NCI-H748 (cell line): ENCODE results near the gene ZNF506.
A peak's percentile ranks its signal among the peaks of the same experiment; 100 is the strongest.
"Not testable (repeated sequence)": the region's sequence is repeated elsewhere in the genome, so short reads cannot be mapped to it uniquely, and the experiment has no call there.

ENCODE experiments used
- DNase-seq: peaks from one replicate; lab custom pipeline; 2025; ENCODE audit not compliant: unreplicated experiment; lab: John Stamatoyannopoulos, UW

ZNF506 gene

GRCh38 chr19:19821366-19821951 lies at the start of gene ZNF506:
TSS of gene ZNF506 (minus strand) at chr19:19821750. CDS start at chr19:19821603, 147 bp downstream.
- peak; percentile 99 for DNase-seq

- not testable (repeated sequence) for DNase-seq
These were observed 48.5 kb upstream of the ZNF506 start for GRCh38 chr19:19870086-19870485.

- peak; percentile 35 for DNase-seq
These were observed 45.2 kb upstream of the ZNF506 start for GRCh38 chr19:19866611-19867248.

GRCh38 chr19:19865750-19866610 lies 44.4 kb upstream of the ZNF506 start, which contains the start of gene ZNF253:
TSS of gene ZNF253 (plus strand) at chr19:19865882. CDS start at chr19:19865997, 115 bp downstream.
- DNase-seq = peak; percentile 98

GRCh38 chr19:19860756-19861390 lies 39.3 kb upstream of the ZNF506 start:
- DNase-seq = no peak

GRCh38 chr19:19858751-19859150 lies 37.2 kb upstream of the ZNF506 start:
- DNase-seq = no peak

GRCh38 chr19:19851740-19852139 lies 30.2 kb upstream of the ZNF506 start:
- DNase-seq = not testable (repeated sequence)

GRCh38 chr19:19849056-19849455 lies 27.5 kb upstream of the ZNF506 start:
- no peak for DNase-seq

GRCh38 chr19:19847781-19848180 lies 26.2 kb upstream of the ZNF506 start:
- DNase-seq = no peak

GRCh38 chr19:19835560-19836038 lies 14.0 kb upstream of the ZNF506 start:
- DNase-seq = no peak

- DNase-seq = no peak
These were observed 5.3 kb upstream of the ZNF506 start for GRCh38 chr19:19826875-19827274.

- DNase-seq = no peak
These were observed 2.4 kb upstream of the ZNF506 start for GRCh38 chr19:19823916-19824315.

GRCh38 chr19:19821976-19822375 lies 426 bp upstream of the ZNF506 start:
- peak; percentile 39 for DNase-seq

GRCh38 chr19:19820774-19821320 lies 703 bp downstream of the ZNF506 start:
- DNase-seq = no peak

GRCh38 chr19:19817357-19817756 lies 4.2 kb downstream of the ZNF506 start:
- DNase-seq = no peak

GRCh38 chr19:19816679-19817078 lies 4.9 kb downstream of the ZNF506 start:
- DNase-seq = no peak

GRCh38 chr19:19811999-19812398 lies 9.6 kb downstream of the ZNF506 start:
- DNase-seq = not testable (repeated sequence)

GRCh38 chr19:19805480-19805879 lies 16.1 kb downstream of the ZNF506 start:
- DNase-seq = no peak

- DNase-seq = no peak
These were observed 33.5 kb downstream of the ZNF506 start for GRCh38 chr19:19788015-19788414.

GRCh38 chr19:19785476-19785875 lies 36.1 kb downstream of the ZNF506 start:
- DNase-seq = not testable (repeated sequence)

- DNase-seq = no peak
These were observed 38.8 kb downstream of the ZNF506 start for GRCh38 chr19:19782783-19783182.
